GM12872 (cell line): ENCODE results near the gene CHD6.

ENCODE experiments used
- CTCF ChIP-seq: IDR thresholded peaks from 3 replicates; pipeline ENCODE4 v1.5.1; 2011; ENCODE audit warnings: low read depth, mild to moderate bottlenecking, low read length, moderate library complexity; ENCODE audit not compliant: insufficient read depth

CHD6 gene

GRCh38 chr20:41497186-41497895 lies 120.8 kb downstream of the CHD6 start:
- TF ChIP-seq CTCF = no peak

GRCh38 chr20:41494451-41494850 lies 123.7 kb downstream of the CHD6 start:
- TF ChIP-seq CTCF = no peak

- no peak for TF ChIP-seq CTCF
These were observed 134.6 kb downstream of the CHD6 start for GRCh38 chr20:41483553-41483930.

- no peak for TF ChIP-seq CTCF
These were observed 135.3 kb downstream of the CHD6 start for GRCh38 chr20:41482647-41483552.

GRCh38 chr20:41480054-41480770 lies 138.0 kb downstream of the CHD6 start:
- no peak for TF ChIP-seq CTCF

- TF ChIP-seq CTCF = no peak
These were observed 139.1 kb downstream of the CHD6 start for GRCh38 chr20:41479113-41479512.

GRCh38 chr20:41478026-41478425 lies 140.2 kb downstream of the CHD6 start:
- TF ChIP-seq CTCF = no peak
